Stimulated activated CD4-positive, alpha-beta T cell treated with anti-CD3 and anti-CD28 coated beads, Interleukin-1b, Interleukin-23, amount 100 ng/mL, for 24 hours (primary cell): ENCODE measurements around the gene KCTD18.

Experiments
- DNase-seq, 4 experiments: peaks; one replicate each; pipeline ENCODE4 v3.0.0-alpha.2; 2020; ENCODE audit warnings: low read depth in 4 of 4, low spot score in 1 of 4

KCTD18 gene

DNA sequence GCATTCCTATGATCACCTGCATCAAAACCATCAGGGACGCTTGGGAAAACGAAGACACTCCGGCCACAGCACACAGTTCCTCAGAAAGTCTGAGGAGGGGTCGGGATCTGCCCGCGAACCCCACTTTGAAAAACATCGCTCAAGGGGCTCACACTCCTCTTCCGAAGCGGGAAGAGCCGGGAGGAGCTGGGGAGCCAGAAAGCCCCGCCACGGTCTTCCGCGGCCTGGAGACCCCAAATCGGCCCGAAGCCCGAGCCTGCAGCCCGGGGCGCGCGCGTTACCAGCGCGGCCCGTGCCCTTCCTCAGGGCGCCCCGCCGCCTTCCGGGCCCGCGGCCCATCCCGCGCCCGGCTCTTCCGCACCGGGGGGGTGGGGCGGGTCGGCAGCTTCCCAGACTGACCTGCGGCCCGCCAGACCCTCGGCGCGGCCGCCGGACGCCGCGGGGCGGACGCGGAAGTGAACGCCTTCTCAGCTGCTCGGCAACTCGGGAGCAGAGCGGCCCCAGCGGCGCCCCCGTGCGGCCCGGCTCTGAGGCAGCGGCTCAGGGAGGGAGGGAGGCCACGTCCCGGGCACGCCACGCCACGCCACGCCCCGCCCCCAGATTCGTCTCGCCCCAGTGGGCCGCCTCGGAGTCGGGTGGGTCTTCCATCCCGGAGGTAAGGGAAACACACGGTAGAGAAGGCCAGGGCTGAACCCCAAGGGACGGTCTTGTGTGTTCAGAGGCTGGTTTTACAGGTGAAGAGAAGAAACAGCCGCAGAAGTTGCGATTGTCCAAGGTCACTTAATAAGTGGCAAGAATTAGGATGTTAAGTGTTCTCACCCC lies at the start of gene KCTD18:
TSS of gene KCTD18 (minus strand) at position 457 of the 822 bp plus-strand sequence. CDS start 3,052 bp downstream, outside the sequence.
- DNase-seq = peak; percentile 79 to 91 (median 85)

DNA sequence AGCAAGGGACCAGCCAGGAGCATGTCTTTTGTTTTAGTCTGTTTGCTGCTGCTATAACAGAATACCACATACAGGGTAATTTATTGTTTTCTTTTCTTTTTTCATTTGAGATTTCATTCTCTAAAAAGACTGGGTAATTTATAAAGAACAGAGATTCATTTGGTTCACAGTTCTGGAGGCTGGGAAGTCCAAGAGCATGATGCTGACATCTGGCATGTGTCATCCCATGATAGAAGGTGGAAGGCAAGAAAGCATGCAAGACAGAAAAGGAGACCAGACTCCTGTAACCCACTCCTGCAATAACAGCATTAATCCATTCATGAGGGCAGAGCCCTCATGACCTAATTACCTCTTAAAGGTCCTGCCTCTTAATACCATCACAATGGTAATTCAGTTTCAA lies 30.9 kb upstream of the KCTD18 start:
- no peak for DNase-seq

DNA sequence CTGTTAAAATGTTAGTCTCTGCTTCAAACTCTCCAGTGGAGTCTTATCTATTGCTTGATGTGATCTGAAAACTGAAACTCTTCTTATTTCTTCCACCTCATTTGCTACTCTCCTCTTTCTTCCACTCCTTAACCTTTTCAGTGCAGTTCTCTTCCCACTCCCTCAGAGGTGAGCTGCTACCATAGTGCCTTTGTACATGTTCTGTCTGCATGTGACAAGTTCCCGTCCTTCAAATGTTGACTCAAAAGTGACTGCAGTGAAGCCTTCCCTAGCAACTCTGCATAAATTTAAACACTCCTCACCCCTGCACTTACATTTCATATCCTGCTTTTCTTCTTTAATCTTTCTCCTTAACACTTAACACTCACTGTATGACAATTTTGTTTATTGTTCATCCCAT lies 28.3 kb upstream of the KCTD18 start:
- DNase-seq = no peak

DNA sequence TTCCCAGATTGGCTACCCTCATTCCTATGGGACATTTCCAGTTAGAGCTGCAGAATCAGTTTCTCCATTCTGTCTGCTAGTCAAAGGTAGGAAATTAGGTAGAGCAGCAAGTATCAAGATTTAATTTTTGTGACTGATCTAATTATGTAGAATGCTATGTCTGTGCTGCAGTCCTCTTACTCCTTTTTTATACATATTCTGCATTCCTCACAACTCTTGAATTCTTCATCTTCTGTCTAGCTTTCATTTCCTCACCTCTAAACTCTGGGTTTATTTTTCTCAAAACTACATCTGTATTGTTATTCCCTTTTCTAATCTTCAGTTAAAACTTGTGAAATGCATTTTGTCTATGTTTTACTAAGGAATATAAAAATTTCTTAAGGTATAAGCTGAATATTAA lies 24.7 kb upstream of the KCTD18 start:
- no peak for DNase-seq

DNA sequence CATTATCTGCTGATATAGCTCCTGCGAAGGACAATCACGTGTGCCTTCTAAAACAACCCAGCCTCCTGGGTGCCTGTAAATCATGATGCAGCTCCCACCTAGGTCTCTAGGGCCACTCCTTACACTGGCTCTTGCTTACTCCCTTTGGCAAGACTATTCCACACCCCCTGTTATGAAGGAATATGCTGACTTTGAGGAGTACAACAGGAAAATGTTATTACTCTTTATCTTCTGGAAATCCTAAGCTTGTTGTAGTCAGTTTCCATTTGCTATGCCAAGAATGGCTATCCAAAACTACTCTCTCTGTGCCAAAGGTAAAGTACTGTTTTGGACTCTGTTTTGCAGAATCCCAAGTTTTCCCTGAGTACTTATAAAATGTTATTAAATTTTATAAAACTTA lies 23.9 kb upstream of the KCTD18 start:
- no peak for DNase-seq

DNA sequence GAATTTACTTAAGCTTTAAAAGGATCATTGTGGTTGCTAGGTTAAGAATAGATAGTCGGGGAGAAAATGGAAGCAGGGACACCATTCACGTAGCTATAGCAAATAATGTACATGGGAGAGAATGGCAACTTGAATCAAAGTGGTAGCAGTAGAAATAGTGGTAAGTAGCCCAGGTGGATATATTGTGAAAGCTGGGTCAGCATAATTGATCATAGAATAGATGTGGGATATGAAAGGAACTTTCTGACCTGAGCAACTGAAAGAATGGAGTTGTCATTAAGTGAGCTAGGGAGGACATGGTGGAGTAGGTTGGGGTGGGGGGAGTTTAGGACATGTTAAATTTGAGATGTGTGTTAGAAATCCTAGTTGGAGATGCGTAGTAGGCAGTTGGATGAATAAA lies 18.4 kb upstream of the KCTD18 start:
- DNase-seq = no peak

DNA sequence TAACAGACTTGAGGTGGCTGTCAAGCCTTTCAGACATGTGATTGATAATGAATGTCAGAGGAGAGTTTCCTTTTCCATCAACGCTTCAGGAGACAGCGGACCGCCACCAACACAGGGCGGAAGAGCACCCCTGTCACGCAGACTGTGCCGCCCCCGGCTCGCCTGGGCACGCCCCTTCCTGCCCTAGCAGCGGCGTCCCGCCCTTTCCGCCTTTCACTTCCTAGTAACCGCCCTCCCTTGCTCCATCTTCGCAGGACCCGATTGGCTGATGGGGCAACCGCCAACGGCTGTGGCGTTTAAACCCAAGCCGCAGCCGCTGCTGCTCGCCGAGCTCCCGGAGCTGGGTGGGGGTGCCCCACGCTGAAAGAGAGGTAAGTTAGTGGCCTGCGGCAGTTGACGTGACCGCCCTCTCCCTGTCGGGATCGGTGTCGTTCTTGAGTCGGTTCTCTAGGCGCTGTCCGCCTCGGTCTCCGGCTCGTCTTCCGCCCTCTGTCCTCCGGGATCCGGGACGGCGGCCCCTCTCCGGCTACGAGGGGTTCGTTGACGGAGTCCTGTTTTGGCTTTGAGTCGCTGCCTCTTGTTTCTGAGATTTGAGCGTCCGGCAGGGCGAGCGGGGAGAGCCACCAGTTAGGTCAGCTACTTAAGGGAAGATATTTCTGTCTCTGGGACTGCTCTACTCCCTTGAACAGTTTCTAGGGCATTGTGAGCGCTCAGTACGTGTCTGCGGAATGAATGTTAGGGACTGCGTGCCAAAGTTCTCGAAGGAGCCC lies 16.2 kb upstream of the KCTD18 start, which contains the start of gene SGO2:
TSS of gene SGO2 (plus strand) at position 326 of the 770 bp plus-strand sequence. CDS start 6,769 bp downstream, outside the sequence.
- peak; percentile 84 to 94 (median 89) for DNase-seq

DNA sequence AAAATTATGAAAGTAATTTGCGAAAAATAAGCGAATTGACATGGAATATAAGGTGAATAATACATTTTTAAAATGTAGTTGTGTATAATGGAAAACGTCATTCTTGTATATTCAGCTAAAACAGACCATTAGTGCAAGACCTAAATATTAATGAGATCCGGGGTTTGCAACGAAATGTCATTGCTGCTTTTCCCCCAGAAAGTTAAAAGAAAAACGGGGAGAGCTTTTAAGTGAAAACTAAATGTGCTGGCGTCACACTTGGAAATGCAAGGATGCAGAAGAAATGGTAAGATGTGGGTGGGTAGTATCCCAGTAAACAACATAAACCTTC lies 15.6 kb upstream of the KCTD18 start:
- no peak for DNase-seq

DNA sequence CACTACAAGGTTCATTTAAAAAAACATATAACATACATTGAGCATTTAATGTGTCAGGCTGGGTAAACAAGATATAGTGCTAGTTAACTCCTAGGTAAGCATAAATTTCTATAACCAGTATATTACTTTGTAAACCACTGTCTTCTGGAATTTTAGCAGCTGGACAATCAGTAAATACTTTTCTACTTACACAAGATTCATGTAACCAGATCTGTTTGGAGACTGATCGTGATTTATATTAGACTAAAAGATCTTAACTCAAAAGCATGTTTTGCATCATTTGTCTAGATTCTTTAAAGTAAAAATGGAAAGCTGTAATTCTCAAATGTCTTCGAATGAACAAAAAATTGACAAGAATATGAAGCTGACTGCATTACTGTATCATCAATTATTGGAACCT lies 15.2 kb upstream of the KCTD18 start:
- no peak for DNase-seq

DNA sequence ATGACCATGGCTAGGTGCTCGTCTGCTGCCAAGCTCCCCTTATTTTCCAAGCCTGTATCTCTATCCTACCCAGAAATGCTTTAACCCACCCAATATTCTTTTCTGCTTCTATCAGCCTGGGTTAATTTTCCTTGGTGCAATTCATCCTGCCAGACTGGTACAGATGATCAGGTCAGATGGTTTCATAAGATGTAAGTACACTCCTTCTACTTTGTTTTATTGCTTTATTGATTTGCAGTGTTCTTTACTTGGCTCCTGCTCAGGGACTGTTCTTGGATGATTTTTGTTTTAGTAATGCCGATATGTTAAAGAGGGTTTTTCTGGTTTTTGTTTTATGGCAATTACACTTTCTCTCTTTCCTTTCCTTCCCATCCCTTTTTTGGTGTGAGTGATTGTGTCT lies 13.7 kb upstream of the KCTD18 start:
- DNase-seq = no peak

DNA sequence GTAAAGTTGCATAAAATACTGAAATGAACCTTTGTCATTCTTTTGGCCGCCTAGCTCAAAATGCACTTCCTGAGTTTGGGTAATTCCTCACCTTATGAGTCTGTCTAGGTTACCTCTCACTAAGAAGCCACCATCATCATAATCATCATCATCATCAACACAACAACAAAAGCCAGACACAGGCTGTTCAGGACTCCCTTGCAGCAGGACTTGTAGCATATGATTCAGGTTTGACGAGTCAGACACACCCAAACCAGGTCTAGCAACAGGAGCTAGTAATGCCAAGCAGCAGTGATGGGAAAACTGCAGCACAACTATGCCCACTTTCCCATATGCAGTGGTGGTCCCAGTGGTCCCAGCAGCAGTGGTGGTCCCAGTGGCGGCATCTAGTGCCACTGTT lies 13.3 kb upstream of the KCTD18 start:
- DNase-seq = no peak

DNA sequence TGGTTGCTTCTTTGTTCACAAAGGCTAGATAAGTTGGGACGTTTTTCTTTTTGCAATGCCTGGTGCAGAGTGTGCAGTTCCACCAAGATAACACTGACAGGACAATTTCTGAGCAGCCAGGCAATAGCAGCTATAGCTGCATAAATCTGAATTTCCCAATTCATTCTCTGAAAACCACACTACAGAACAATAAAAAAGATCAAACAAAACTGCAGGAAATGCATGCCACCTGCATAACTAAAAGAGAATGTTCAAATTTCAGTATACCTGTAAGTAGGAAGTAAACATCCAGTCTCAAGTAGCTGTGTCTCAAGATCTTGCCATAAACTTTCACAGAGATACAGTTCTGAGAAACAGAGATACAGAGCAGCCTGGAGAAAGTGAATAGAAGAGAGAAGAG lies 5.3 kb upstream of the KCTD18 start:
- DNase-seq = no peak

DNA sequence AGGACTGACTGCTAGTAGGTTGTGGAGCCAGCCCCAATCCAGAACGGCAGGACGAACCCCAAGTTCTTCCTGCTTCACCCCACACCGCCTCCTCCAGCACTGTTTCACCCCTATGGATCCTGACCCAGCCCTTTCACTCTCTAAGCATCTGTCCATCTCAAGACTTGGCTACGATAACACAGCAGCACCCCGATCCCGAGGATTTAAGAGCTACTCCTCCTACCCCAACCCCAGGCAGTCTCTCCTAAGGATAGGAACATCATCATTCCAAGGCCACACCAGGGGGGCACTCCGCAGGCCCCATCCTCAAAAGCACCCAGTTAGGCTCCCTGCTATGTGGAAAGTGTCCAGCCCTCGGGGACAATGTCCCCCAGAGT lies 645 bp downstream of the KCTD18 start:
- no peak for DNase-seq

DNA sequence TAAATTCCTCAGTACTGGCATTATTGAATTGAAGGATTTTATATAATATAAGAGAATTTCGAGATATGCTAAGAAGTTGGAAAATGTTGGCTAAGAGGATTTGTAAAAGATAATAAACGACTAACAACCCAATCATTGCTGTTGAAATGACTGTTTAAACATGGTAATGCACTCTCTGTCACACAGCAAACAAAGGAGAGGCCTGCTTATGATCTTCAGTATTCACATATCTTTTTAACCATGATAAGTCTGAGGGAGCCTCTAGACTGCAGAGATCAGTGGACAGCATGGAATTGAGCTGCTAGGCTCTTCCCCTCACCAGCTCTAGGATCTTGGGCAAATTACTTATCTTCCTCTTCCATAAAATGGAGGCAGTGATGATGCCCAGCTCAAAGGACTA lies 2.7 kb downstream of the KCTD18 start:
- DNase-seq = no peak

DNA sequence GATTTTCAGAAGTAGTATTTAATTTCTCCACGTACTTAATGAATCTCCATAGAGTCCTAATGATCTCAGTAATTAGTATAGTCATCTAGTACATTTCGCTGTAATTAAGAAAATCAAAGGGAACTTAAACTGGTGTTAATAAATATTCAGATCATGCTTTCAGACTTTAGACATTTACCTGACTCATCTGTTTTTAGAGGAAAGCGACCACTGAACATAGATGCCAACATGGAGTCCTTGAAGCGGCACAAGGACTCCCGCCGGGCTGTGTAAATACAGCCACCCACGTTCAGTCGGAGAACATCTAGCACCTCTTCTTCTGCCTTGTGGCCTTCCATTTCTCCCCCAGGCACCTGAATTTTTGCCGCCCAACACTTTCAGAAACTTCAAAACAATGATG lies 3.2 kb downstream of the KCTD18 start:
- DNase-seq = no peak

DNA sequence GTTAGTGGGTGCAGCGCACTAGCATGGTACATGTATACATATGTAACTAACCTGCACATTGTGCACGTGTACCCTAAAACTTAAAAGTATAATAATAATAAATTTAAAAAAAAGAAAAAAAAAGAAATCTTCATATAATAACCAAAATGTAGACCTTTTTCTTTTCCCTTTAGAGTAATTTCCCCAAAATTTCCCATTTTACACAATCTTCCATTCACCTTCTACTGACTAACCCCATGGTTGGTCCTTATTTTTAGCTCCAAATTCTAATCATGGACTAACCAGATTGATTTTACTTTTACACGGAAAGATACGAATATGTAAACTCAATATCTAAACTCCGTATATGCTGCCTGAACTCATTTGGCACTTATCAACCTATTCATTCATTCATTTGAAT lies 7.7 kb downstream of the KCTD18 start:
- no peak for DNase-seq

DNA sequence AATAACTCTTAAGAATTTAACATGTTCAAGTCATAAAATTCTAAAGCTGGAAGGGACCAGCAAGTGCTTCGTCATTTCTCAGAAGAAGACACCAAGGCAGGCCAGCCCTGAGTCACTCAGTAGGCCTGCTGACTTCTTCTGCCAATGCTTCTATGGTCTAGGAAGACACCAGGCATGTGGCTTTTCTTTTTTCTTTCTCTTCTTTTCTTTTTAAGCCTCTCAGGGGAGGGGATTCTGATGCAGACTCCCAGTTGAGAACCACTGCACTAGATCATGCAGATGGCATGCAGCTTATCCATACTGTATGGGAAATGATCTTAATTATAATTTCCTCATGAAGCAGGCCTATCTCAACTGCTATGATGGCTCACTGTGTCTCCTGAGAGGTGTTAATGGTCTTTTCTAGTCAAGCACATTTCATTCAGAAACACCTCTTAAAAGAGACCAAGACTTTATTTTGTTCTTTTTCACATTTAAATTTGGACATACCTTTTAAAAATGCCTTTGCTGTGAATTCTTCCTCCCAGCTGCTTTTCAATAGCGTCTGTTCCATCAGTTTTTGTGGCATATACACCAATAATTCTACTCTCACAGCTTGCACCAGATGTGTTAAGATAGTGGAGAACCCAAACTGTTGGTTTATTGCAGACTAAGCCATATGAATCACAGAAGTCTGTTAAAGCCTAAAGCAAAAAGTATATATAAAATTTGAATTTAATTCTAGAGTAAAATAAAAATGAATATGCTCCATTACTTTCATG lies 11.3 kb downstream of the KCTD18 start:
- no peak for DNase-seq

DNA sequence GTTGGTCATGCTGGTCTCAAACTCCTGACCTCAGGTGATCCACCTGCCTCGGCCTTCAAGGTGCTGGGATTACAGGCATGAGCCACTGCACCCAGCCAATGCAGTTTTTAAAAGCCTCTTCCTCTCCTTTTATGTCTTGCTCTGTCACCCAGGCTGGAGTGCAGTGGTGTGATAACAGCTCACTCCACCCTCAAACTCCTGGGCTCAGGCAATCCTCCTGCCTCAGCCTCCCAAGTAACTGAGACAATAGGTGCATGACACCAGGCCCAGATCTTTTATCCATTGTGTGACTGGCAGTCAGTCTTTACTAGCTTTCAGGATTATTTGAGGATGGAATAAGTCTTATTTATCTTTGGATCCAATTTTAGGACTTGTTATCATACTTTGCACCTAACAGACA lies 13.2 kb downstream of the KCTD18 start:
- DNase-seq = no peak

DNA sequence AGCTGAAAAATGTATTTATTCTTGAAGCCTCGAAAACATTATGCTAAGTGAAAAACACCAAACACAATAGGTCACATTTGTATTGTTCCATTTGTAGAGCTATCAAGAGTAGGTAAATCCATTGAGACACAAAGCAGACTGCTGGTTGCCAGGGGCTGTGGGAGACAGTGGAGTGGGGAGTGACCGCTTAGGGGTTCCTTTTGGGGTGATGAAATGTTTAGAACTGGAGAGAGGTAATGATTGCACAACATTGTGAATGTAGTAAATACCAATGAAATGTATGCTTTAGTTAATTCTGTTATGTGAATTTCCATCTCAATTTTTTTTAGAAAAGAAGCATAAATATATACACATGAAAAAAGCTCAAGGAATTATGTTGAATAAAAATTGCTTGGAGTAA lies 15.8 kb downstream of the KCTD18 start:
- no peak for DNase-seq

DNA sequence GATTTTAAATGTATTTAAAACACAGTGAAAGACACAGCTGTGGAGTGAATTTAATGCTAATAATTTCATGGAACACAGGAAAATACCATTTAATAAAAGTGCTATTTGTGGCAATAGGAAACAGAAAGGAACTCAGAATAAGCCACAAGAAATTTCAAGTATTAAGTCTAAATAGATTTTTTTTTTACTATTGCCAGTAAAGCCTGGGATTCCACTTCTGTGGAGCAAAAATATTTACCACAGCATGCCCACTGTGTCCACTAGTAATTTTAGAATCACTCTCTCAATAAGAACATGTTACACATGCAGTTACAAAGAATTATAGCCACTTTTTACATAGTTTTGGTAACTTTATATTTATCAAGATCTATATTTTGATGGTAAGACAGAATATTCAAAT lies 17.2 kb downstream of the KCTD18 start:
- DNase-seq = no peak

DNA sequence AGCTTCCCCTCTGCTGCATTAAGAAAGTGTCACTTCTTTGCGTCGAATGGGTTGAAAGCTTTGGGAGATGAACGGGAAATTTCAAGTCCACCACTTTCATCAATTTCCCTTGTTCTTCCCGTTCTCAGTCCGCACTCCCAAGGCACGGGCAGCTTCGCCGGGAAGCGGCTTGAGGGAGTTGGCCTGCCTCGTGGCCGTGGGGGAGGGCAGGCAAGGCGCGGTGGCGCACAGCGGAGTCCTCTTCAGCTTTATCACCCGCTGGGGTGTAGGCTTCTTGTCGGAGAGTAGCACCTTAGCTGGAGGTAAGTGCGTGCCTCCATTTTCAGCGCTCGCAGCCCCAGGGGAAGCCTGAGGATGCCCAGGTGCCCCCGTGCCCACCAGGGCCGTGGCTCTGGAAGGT lies 19.9 kb downstream of the KCTD18 start:
- DNase-seq = no peak

DNA sequence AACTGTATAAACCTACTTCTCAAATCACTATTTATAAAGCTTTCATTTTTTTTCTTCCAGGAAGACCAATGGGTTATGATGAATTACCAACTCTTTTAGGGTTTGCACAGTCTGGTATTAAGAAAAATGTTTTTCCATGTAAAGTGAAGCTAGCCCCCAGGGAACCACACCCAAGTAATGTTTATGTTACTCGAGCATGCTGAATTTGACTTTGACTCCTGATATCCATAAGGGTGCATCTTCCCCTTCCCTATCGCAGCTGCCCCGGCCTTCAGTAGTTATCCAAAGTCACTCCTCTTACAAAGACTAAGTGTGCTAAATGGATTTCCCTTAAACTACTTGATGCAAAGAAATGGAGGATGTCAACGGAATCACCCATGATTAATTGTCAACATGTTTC lies 21.7 kb downstream of the KCTD18 start:
- no peak for DNase-seq
